Stimulated activated CD4-positive, alpha-beta T cell treated with anti-CD3 and anti-CD28 coated beads, Interleukin-4, amount 100 ng/mL, for 4 hours (primary cell): Measurements from ENCODE around the gene RGN.
"Not testable (repeated sequence)": the region's sequence is repeated elsewhere in the genome, so short reads cannot be mapped to it uniquely, and the experiment has no call there.

Source experiments
- DNase-seq, 2 experiments: peaks; one replicate each; pipeline ENCODE4 v3.0.0-alpha.2; 2020

Gene RGN

DNA sequence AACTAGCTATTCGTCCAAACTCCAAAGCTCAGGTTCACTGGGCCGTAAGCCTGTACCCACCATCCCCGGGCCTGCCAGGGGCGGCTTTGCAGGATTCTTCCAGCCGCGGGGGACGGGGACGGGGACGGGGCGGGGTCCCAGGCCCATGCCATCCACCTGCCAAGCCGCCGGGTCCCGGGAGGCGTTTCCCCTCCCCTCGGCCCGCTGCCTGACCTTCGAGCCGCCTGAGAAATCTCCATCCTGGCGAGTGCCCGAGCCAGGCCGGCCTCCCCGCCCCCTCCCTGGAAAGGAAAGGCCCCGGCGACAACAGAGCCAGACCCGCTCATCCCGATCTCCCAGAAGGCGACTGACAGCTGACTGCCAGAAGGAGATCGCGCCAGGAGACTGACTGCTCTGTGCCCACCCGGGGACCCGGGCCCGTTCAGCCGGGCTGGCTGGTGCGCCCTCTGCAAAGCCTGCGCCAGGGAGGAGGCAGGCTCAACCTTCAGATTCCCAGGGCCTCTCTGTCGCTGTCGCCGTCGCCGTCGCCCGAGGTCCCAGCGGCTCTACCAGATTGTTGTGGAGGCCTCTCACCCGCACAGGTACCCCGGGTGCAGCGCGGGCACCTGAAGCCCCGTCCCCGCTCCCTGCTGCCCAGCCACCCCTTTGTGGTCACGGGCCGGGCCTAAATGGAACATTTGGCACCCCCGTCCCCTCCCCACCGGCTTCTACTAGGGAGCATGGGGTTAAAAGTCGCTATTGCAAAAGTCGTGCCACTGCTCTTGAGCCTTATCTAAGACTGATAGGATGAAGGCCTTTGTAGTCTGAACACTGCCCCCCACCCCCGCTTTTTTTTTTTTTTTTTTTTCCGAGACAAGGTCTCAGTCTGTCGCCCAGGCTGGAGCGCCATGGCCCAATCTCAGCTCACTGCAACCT lies at the start of gene RGN:
Gene RGN, plus strand, starts transcription at position 315 of the 915 bp plus-strand sequence. CDS start 2,702 bp downstream, outside the sequence.
- no peak for DNase-seq

DNA sequence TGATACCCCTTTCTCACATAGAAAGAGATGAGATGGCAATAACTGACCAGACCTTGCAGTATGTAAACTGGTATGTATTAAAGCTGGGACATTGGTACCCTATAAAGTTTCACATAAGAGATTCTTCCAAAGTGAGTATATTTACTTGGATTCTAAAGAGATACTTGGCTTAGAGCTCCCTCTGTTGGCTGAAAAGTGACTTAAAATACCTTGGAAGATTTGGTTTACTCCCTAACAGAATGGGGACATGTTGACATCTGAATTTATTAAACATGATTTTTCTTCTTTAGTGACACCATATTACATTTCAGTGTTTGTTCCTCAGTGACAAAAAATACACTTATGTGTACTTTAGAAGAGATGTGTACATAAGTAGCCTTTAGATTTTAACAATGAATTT lies 47.9 kb upstream of the RGN start:
- no peak for DNase-seq

DNA sequence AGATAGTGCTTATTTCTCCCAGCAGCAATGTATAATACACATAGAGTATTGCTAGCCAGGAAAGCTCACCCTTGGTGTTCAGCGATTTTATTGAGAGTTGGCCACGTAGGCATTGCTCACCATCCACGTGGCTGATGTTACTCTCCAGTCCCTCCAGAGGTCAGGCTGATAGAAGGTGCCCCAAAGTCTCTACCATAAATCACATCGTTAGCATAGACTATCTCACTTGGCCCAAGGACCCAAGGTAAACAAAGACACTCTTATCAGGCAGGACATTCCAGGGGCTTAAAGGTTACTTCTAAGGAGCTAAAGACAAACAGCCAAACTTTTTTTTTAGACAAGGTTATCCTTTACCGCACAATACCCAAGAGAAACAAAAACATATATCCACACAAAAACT lies 30.3 kb upstream of the RGN start:
- DNase-seq, result no peak

DNA sequence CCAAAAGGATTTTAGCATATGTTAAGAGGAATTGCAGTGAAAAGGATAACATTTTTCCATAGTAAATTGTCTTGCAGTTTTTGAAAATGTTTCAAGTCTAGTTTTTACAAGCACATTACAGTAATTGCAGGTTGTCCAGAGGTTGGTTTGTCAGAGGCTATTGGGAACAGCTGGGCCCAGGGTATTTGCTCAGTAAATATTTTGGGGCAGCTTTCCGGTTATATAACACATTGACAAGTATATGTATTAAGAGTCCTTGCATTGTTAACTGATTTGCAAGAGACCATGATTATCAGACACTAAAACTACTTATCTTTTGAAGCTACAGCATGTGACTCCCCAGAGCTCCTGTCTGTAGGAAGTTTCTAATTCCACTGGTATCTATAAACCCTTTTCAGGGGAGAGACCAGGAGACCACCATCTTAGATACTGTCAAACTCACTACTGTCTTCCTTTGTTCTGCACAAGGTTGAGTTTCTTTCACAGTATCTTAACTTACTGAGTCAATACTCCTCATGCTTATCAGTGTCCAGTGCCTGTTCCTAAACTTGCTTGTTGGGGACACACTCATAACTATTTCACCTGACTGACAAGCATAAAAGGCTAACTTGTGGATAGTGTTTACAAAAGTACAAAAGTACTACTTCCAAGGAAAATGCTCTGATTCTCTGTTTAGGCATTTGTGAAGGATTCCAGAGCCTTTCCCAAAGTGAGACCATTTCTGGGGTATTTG lies 18.9 kb upstream of the RGN start:
- DNase-seq, result no peak

DNA sequence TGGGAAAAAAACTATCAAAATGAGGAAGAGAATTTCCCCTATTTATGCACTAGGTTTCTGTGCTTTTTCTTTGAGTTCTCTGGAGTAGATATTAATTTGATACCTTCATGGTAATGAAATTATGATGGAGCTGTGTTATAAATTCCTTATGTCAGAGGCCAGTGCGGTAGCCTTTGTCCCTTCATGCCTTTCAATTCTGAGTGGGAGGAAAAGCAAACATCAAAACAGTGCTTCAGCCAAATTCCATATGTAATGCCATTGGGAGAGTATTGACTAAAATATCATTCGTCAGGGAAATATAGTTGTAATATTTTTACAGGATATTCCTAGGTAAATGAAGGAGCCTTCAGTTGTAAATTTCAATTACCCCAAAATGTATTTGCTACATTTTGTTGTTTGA lies 17.5 kb upstream of the RGN start:
- DNase-seq, result no peak

- DNase-seq, result no peak
These were observed 16.9 kb upstream of the RGN start for GRCh38 chrX:47061238-47061919.

DNA sequence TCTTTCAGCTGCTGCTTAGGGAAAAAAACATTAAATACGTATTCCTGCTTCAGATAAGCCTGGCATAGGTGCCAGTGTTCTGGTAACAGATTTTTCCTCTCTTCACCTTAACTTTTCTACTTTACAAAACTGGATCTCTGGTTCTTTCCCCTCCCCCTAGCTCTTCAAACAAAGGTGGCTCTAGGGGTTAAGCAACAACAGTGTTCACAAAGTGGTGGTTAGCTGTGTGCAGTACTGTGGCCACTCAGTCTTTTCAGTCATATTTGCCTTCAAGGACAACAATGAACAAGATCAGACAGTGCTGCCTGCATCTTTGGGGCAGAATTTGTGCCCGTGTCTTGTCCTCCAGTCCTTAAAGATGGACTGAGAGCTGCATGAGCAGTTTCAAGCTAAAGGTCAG lies 15.1 kb upstream of the RGN start:
- no peak for DNase-seq

DNA sequence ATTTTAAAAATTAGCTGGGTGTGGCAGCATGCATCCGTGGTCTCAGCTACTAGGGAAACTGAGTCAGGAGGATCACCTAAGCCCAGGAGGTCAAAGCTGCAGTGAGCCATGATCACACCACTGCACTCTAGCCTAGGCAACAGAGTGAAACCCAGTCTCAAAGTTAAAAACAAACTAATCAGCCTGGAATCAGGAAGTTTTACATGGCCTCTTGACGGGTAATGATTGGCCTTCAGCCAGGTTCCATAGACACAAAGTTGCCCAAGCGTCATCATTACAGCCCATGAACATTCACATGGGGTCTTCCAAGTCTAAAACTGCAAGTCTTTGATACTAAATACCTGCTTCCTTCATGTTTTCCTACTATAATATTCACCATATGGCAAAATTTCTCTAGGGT lies 10.0 kb upstream of the RGN start:
- no peak for DNase-seq

- DNase-seq, result no peak
These were observed 9.5 kb upstream of the RGN start for GRCh38 chrX:47068720-47069119.

GRCh38 chrX:47080215-47080914 lies 2.1 kb downstream of the RGN start:
- DNase-seq, result no peak

DNA sequence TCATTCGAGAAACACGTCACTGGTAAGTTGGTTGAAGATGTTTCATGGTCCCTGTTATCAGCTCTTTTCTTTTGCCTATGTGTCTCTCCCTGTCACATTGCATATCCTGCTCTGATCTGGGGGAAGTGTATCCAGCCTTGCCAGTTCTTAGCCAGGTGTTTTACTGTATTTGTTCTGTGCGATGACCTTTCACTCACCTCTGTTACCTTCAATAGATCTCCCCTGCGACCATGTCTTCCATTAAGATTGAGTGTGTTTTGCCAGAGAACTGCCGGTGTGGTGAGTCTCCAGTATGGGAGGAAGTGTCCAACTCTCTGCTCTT lies 2.6 kb downstream of the RGN start:
- no peak for DNase-seq

DNA sequence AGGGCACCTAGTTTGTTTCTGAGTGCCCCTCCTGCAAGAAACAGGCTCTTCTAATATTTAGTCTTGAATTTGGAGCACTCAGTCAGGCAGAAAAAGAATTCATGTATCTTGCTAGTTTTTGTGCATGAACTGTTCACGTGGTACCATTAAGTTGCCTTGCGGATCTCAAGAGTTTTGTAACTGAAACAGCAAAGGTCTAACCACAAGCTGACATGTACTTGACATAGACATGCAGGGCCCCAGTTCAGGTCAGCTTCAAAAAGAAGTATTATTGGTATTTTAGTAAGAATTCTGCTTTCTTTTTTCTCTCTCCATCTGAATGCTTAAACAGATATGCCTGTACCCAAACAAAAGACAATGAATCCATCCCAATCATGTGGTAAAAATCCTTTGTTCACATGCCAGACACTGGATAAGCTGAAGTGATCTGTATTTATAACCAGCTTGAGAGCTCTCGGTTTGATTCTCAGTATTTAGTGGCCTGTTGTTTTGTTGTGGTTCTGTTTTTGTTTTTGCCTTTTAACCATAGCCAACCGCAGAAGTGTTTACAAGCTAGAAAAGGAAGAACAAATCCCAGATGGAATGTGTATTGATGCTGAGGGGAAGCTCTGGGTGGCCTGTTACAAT lies 13.0 kb downstream of the RGN start:
- DNase-seq, result no peak

- no peak for DNase-seq
These were observed 15.0 kb downstream of the RGN start for GRCh38 chrX:47093248-47093647.

DNA sequence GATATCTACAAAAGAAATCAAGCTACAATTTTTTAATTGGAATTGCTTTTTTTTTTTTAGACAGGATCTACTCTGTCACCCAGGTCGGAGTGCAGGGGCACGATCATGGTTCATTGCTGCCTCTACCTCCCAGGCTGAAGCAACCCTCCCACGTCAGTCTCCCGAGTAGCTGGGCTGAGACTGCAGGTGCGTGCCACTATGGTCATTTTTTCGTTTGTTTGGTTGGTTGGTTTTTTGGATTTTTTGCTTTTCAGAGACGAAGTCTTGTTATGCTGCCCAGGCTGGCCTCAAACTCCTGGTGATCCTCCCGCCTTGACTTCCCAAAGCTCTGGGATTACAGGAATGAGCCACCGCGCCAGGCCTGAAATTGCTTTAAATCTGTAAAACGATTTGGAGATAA lies 15.6 kb downstream of the RGN start:
- no peak for DNase-seq

GRCh38 chrX:47097018-47097417 lies 18.8 kb downstream of the RGN start:
- DNase-seq, result no peak

DNA sequence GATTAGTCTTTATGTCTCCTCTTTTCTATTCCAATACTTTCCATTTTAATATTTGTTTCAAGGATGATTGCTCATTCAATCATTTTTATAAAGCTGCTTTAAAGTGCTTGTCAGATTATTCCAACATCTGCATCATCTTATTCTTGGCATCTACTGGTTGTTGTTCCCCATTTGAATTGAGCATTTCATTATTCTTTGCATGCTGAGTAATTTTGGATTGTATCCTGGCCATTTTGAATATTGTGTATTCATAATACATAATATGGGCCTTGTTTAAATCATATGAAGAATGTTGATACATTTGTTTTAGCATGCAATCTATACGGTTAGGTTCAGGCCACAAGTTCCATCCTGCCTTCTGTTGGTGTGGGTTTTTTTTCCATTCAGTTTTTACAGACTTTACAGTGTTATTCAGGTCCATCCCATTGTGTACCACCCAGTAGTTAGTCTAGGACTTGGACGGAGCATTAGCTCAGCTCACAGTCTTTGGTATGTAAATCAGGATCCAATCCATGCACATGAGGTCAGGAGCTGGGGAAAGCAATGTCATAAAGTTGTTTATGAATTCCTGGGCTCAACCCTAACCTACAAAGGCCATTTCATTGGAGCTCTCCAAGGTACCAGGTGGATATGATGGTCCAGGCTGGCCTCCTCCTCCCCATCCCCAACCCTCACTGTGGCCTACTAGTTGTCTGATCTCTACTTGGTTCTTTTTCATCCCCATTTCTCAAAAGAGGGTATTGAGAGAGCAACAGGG lies 20.3 kb downstream of the RGN start:
- DNase-seq, result no peak

- no peak for DNase-seq
These were observed 23.0 kb downstream of the RGN start for GRCh38 chrX:47101206-47101605.

DNA sequence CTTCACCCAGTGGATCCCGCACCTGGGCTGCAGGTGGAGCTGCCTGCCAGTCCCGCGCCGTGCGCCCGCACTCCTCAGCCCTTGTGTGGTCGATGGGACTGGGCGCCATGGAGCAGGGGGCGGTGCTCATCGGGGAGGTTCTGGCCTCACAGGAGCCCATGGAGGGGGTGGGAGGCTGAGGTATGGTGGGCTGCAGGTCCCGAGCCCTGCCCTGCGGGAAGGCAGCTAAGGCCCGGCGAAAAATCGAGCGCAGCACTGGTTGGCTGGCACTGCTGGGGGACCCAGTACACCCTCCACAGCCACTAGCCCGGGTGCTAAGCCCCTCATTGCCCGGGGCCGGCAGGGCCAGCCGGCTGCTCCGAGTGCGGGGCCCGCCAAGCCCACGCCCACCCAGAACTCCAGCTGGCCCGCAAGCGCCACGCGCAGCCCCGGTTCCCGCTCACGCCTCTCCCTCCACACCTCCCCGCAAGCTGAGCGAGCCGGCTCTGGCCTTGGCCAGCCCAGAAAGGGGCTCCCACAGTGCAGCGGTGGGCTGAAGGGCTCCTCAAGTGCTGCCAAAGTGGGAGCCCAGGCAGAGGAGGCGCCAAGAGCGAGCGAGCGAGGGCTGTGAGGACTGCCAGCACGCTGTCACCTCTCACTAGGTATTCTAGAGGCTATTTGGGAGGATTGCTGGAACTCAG lies 32.8 kb downstream of the RGN start:
- DNase-seq, result not testable (repeated sequence)

DNA sequence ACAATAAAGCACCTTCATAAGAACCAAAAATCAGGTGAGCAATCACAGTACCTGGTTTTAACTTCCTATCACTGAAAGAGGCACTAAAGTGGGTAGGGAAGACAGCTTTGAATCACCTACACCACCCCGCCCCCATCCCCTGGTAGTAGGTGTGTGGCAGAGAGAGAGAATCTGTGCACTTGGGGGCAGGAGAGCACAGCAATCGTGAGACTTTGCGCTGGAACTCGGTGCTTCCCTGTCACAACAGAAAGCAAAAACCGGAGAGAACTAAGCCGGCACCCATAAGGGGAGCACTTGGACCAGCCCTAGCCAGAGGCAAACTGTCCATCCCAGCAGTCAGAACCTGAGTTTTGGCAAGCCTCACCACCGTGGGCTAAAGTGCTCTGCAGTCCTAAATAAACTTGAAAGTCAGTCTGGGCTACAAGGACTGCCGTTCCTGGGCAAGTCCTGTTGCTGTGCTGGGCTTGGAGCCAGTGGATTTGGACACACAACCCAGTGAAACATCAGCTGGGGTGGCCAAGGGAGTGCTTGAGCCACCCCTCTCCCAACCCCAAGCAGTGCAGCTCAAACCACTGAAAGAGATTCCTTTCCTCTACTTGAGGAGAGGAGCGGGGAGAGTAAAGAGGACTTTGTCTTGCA lies 34.2 kb downstream of the RGN start:
- DNase-seq, result no peak

DNA sequence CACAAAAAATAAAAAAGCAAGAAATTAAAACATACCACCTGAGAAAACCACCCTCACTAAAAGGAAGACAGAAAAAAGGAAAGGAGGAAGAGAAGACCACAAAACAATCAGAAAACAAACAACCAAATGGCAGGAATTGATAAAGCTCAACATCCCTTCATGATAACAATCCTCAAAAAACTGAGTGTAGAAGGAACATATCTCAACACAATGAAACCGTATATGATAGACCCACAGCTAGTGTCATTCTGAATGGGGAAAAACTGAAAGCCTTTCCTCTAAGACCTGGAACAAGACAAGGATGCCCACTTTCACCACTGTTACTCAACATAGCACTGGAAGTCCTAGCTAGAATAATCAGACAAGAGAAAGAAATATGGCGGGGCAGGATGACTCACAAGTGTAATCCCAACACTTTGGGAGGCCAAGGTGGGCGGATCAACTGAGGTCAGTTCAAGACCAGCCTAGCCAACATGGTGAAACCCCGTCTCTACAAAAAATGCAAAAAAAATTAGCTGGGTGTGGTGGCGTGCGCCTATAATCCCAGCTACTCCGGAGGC lies 38.4 kb downstream of the RGN start:
- DNase-seq, result not testable (repeated sequence)
